HepG2 (cell line): ENCODE measurements around the gene CHP1. TPM values are rescaled to one million over a fixed set of nuclear protein-coding genes. Genes with fewer than 3 reads are reported as not detected.

Experiments used
- KLF16 ChIP-seq, 2 experiments: sonication (generic) in 1 of 2; formaldehyde crosslinking in 1 of 2; IDR thresholded peaks; 2 replicates each; pipeline versions ENCODE4 v1.6.1 to v1.8.0; 2016 to 2023; ENCODE audit warnings: missing genetic modification reagents in 2 of 2, missing compliant biosample characterization in 1 of 2
- MIER2 ChIP-seq: IDR thresholded peaks from 2 replicates; pipeline ENCODE4 v1.6.1; 2016; ENCODE audit warnings: missing biosample characterization, missing genetic modification reagents
- NFKBIZ ChIP-seq: IDR thresholded peaks from 2 replicates; pipeline ENCODE4 v1.6.1; 2018; ENCODE audit warnings: missing genetic modification reagents, missing compliant biosample characterization
- NONO ChIP-seq, 2 experiments: fragments of 450-650 bp in 1 of 2; sonication (generic) in 1 of 2; formaldehyde crosslinking in 1 of 2; IDR thresholded peaks in 1 of 2; conservative IDR thresholded peaks in 1 of 2; 2 replicates each; pipeline versions ENCODE4 v1.6.1 to v1.8.0; 2017 to 2022; ENCODE audit warnings: mild to moderate bottlenecking in 1 of 2, missing genetic modification reagents in 1 of 2, moderate library complexity in 1 of 2
- NR2F6 ChIP-seq, 2 experiments: IDR thresholded peaks; 2 replicates each; pipeline ENCODE4 v1.6.1; 2016; ENCODE audit warnings: antibody characterized with exemption in 1 of 2, mild to moderate bottlenecking in 1 of 2
- TBL1XR1 ChIP-seq: fragments of 150-350 bp; IDR thresholded peaks from 2 replicates; pipeline ENCODE4 v1.6.1; 2014; ENCODE audit warnings: borderline replicate concordance, low read length; ENCODE audit not compliant: partially characterized antibody
- ZFP62 ChIP-seq: sonication (generic); formaldehyde crosslinking; IDR thresholded peaks from 2 replicates; pipeline ENCODE4 v1.4.0; 2020; ENCODE audit warnings: missing genetic modification reagents
- ZMYM3 ChIP-seq: sonication (generic); formaldehyde crosslinking; IDR thresholded peaks from 2 replicates; pipeline ENCODE4 v1.5.1; 2020; ENCODE audit warnings: mild to moderate bottlenecking, missing genetic modification reagents
- ZNF121 ChIP-seq: sonication (generic); formaldehyde crosslinking; IDR thresholded peaks from 2 replicates; pipeline ENCODE4 v1.5.0; 2020; ENCODE audit warnings: mild to moderate bottlenecking, missing genetic modification reagents
- ZNF224 ChIP-seq: sonication (generic); formaldehyde crosslinking; IDR thresholded peaks from 2 replicates; pipeline ENCODE4 v1.5.0; 2020; ENCODE audit warnings: mild to moderate bottlenecking, missing genetic modification reagents
- ZSCAN20 ChIP-seq: sonication (generic); formaldehyde crosslinking; IDR thresholded peaks from 2 replicates; pipeline ENCODE4 v1.4.0; 2020; ENCODE audit warnings: missing genetic modification reagents, mild to moderate bottlenecking, borderline replicate concordance
- polyA plus RNA-seq, 8 experiments: library from polyadenylated mRNA; depleted of rRNA in 3 of 8; stranded (reverse) in 7 of 8; unstranded in 1 of 8; fragments of >200 nt; fragmentation: Illumina TruSeq in 4 of 8; extraction: Trizol in 4 of 8; gene quantifications; 2 replicates each; pipeline versions ENCODE4 v1.2.1 to v1.2.3, GENCODE V29; 2011 to 2016; ENCODE audit warnings: low read depth in 4 of 8, missing spikeins in 1 of 8, mixed read lengths in 1 of 8; ENCODE audit not compliant: insufficient read depth in 1 of 8
- total RNA-seq, 5 experiments: library from RNA; depleted of rRNA; stranded (reverse); fragments of >200 nt; fragmentation: Illumina TruSeq; extraction: Trizol; gene quantifications; 2 replicates each; pipeline ENCODE4 v1.2.3, GENCODE V29; 2016; ENCODE audit warnings: low read depth in 1 of 5
- TF ChIP-seq, protein P1 (sequence below): conservative IDR thresholded peaks from 2 replicates; pipeline ENCODE4 v1.6.1; 2018; ENCODE audit warnings: missing genetic modification reagents
- TF ChIP-seq, protein P2 (sequence below): sonication (generic); formaldehyde crosslinking; IDR thresholded peaks from 2 replicates; pipeline ENCODE4 v1.4.0; 2020; ENCODE audit warnings: missing genetic modification reagents, borderline replicate concordance
- TF ChIP-seq, protein P3 (sequence below): sonication (generic); formaldehyde crosslinking; IDR thresholded peaks from 2 replicates; pipeline ENCODE4 v1.8.0; 2022; ENCODE audit warnings: mild to moderate bottlenecking, missing genetic modification reagents; ENCODE audit not compliant: insufficient replicate concordance
- TF ChIP-seq, protein P4 (sequence below): sonication (generic); formaldehyde crosslinking; IDR thresholded peaks from 2 replicates; pipeline ENCODE4 v1.5.0; 2020; ENCODE audit warnings: missing genetic modification reagents, mild to moderate bottlenecking, borderline replicate concordance
- TF ChIP-seq, protein P5 (sequence below): IDR thresholded peaks from 2 replicates; pipeline ENCODE4 v1.6.1; 2016; ENCODE audit warnings: mild to moderate bottlenecking, missing biosample characterization, missing genetic modification reagents
- TF ChIP-seq, protein P6 (sequence below), 2 experiments: fragments of 450-650 bp in 1 of 2; sonication (generic) in 1 of 2; formaldehyde crosslinking; IDR thresholded peaks; 2 replicates each; pipeline versions ENCODE4 v1.5.0 to v1.8.0; 2020 to 2022; ENCODE audit warnings: mild to moderate bottlenecking in 1 of 2, missing genetic modification reagents in 1 of 2

Gene CHP1
- total and polyA plus RNA-seq, 2 of the 13 experiments (the other 11 are each of a cell fraction or from before 2014, with no cell fraction given), result 49.6 to 76.4 TPM

DNA sequence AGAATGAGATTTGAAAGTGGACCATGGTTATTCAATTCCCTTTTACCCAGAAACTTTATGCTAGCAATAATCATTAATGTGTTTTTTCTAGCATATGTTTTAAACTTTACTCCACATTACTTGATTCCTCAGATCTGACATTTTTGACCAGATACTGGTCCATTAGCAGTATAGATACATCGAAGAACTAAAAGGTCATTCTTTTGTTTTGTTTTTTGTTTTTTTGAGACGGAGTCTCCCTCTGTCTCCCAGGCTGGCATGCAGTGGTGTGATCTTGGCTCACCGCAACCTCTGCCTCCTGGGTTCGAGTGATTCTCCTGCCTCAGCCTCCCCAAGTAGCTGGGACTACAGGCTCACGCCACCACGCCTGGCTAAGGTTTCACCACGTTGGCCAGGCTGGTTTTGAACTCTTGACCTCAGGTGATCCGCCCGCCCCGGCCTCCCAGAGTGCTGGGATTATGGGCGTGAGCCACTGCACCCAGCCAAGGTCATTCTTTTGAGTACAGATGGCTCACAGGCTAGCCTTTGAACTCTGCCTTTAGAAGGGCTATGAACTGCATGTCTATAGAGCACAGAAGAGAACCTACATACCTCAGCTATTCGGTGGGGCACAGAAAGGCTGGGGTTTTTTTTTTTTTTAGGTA lies 28.6 kb downstream of the CHP1 start (continued):
- TF ChIP-seq, protein P1, sequence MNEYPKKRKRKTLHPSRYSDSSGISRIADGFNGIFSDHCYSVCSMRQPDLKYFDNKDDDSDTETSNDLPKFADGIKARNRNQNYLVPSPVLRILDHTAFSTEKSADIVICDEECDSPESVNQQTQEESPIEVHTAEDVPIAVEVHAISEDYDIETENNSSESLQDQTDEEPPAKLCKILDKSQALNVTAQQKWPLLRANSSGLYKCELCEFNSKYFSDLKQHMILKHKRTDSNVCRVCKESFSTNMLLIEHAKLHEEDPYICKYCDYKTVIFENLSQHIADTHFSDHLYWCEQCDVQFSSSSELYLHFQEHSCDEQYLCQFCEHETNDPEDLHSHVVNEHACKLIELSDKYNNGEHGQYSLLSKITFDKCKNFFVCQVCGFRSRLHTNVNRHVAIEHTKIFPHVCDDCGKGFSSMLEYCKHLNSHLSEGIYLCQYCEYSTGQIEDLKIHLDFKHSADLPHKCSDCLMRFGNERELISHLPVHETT (CRISPR knock-in tag), result 0 out of 2 replicates have a peak, but pooled peaks have one; percentile 36
- TF ChIP-seq NR2F6 (IDR thresholded peaks at IDR 0.05), result peak; percentile 96
- peak; percentile 98 for TF ChIP-seq NR2F6 (CRISPR knock-in tag; IDR thresholded peaks at IDR 0.05)
- peak; percentile 71; the same call in 1 of the 2 replicates for TF ChIP-seq MIER2
- peak; percentile 49 for TF ChIP-seq TBL1XR1
- TF ChIP-seq ZNF121 (CRISPR knock-in tag), result peak; percentile 82
- TF ChIP-seq ZNF224 (CRISPR knock-in tag), result no peak; the same call in 1 of the 2 replicates
- peak; percentile 98 for TF ChIP-seq ZMYM3 (CRISPR knock-in tag)
- no peak for TF ChIP-seq ZFP62 (CRISPR knock-in tag)
- TF ChIP-seq, protein P2, sequence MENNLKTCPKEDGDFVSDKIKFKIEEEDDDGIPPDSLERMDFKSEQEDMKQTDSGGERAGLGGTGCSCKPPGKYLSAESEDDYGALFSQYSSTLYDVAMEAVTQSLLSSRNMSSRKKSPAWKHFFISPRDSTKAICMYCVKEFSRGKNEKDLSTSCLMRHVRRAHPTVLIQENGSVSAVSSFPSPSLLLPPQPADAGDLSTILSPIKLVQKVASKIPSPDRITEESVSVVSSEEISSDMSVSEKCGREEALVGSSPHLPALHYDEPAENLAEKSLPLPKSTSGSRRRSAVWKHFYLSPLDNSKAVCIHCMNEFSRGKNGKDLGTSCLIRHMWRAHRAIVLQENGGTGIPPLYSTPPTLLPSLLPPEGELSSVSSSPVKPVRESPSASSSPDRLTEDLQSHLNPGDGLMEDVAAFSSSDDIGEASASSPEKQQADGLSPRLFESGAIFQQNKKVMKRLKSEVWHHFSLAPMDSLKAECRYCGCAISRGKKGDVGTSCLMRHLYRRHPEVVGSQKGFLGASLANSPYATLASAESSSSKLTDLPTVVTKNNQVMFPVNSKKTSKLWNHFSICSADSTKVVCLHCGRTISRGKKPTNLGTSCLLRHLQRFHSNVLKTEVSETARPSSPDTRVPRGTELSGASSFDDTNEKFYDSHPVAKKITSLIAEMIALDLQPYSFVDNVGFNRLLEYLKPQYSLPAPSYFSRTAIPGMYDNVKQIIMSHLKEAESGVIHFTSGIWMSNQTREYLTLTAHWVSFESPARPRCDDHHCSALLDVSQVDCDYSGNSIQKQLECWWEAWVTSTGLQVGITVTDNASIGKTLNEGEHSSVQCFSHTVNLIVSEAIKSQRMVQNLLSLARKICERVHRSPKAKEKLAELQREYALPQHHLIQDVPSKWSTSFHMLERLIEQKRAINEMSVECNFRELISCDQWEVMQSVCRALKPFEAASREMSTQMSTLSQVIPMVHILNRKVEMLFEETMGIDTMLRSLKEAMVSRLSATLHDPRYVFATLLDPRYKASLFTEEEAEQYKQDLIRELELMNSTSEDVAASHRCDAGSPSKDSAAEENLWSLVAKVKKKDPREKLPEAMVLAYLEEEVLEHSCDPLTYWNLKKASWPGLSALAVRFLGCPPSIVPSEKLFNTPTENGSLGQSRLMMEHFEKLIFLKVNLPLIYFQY (CRISPR knock-in tag), result 0 out of 2 replicates have a peak, but pooled peaks have one; percentile 30
- no peak for TF ChIP-seq ZSCAN20
- no peak for TF ChIP-seq NONO (IDR thresholded peaks at IDR 0.05)
- peak; percentile 87 for TF ChIP-seq NONO (CRISPR knock-in tag; conservative IDR thresholded peaks at IDR 0.05)
- TF ChIP-seq, protein P3, sequence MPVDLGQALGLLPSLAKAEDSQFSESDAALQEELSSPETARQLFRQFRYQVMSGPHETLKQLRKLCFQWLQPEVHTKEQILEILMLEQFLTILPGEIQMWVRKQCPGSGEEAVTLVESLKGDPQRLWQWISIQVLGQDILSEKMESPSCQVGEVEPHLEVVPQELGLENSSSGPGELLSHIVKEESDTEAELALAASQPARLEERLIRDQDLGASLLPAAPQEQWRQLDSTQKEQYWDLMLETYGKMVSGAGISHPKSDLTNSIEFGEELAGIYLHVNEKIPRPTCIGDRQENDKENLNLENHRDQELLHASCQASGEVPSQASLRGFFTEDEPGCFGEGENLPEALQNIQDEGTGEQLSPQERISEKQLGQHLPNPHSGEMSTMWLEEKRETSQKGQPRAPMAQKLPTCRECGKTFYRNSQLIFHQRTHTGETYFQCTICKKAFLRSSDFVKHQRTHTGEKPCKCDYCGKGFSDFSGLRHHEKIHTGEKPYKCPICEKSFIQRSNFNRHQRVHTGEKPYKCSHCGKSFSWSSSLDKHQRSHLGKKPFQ (CRISPR knock-in tag), result peak; percentile 51
- TF ChIP-seq, protein P4, sequence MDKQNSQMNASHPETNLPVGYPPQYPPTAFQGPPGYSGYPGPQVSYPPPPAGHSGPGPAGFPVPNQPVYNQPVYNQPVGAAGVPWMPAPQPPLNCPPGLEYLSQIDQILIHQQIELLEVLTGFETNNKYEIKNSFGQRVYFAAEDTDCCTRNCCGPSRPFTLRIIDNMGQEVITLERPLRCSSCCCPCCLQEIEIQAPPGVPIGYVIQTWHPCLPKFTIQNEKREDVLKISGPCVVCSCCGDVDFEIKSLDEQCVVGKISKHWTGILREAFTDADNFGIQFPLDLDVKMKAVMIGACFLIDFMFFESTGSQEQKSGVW (CRISPR knock-in tag), result no peak
- TF ChIP-seq, protein P5, sequence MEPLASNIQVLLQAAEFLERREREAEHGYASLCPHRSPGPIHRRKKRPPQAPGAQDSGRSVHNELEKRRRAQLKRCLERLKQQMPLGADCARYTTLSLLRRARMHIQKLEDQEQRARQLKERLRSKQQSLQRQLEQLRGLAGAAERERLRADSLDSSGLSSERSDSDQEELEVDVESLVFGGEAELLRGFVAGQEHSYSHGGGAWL (CRISPR knock-in tag), result 0 out of 2 replicates have a peak, but pooled peaks have one; percentile 38
- TF ChIP-seq KLF16 (CRISPR knock-in tag; IDR thresholded peaks at IDR 0.05), result peak in 1 of 2 experiments; percentile 60; a peak in 2 of 4 replicates
- TF ChIP-seq, protein P6, sequence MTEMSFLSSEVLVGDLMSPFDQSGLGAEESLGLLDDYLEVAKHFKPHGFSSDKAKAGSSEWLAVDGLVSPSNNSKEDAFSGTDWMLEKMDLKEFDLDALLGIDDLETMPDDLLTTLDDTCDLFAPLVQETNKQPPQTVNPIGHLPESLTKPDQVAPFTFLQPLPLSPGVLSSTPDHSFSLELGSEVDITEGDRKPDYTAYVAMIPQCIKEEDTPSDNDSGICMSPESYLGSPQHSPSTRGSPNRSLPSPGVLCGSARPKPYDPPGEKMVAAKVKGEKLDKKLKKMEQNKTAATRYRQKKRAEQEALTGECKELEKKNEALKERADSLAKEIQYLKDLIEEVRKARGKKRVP (CRISPR knock-in tag; IDR thresholded peaks at IDR 0.05), result no peak
- no peak for TF ChIP-seq NFKBIZ (CRISPR knock-in tag)
